IPS-NIHi7 (cell line): Measurements from ENCODE around the gene PRR5L.

Experiments
- DNase-seq: peaks from one replicate; pipeline ENCODE4 v3.0.0; 2012; ENCODE audit warnings: mixed read lengths; ENCODE audit errors: extremely low spot score

PRR5L gene

GRCh38 chr11:36295926-36296325 lies at the start of gene PRR5L:
Gene PRR5L, plus strand, starts transcription at chr11:36296288. Its CDS starts 104,834 bp downstream, at chr11:36401122.
- DNase-seq = no peak

GRCh38 chr11:36247493-36247892 lies 48.6 kb upstream of the PRR5L start:
- DNase-seq = no peak

GRCh38 chr11:36248436-36248835 lies 47.7 kb upstream of the PRR5L start:
- no peak for DNase-seq

GRCh38 chr11:36249246-36249645 lies 46.8 kb upstream of the PRR5L start:
- DNase-seq = no peak

- no peak for DNase-seq
Measured at GRCh38 chr11:36251823-36252222, 44.3 kb upstream of the PRR5L start.

GRCh38 chr11:36253238-36253637 lies 42.9 kb upstream of the PRR5L start:
- no peak for DNase-seq

GRCh38 chr11:36254713-36255112 lies 41.4 kb upstream of the PRR5L start:
- DNase-seq = no peak

GRCh38 chr11:36257351-36257750 lies 38.7 kb upstream of the PRR5L start:
- no peak for DNase-seq

- peak; percentile 81 for DNase-seq
Measured at GRCh38 chr11:36258730-36259360, 37.2 kb upstream of the PRR5L start.

GRCh38 chr11:36261094-36261493 lies 35.0 kb upstream of the PRR5L start:
- DNase-seq = no peak

GRCh38 chr11:36264011-36264972 lies 31.8 kb upstream of the PRR5L start:
- no peak for DNase-seq

GRCh38 chr11:36264973-36265344 lies 31.1 kb upstream of the PRR5L start:
- no peak for DNase-seq

- peak; percentile 87 for DNase-seq
Measured at GRCh38 chr11:36265793-36266628, 30.1 kb upstream of the PRR5L start.

GRCh38 chr11:36266767-36267166 lies 29.3 kb upstream of the PRR5L start:
- DNase-seq = no peak

- DNase-seq = no peak
Measured at GRCh38 chr11:36268337-36268985, 27.6 kb upstream of the PRR5L start.

GRCh38 chr11:36270701-36271100 lies 25.4 kb upstream of the PRR5L start:
- no peak for DNase-seq

- no peak for DNase-seq
Measured at GRCh38 chr11:36271794-36272407, 24.2 kb upstream of the PRR5L start.

GRCh38 chr11:36273110-36273509 lies 23.0 kb upstream of the PRR5L start:
- no peak for DNase-seq

- no peak for DNase-seq
Measured at GRCh38 chr11:36274414-36274813, 21.7 kb upstream of the PRR5L start.

- no peak for DNase-seq
Measured at GRCh38 chr11:36278531-36279282, 17.4 kb upstream of the PRR5L start.
